BJ (cell line): Measurements from ENCODE around the gene AFF4. TPM values are rescaled to one million over a fixed set of nuclear protein-coding genes. Genes with fewer than 3 reads are reported as not detected.
"Not testable (repeated sequence)": the region's sequence is repeated elsewhere in the genome, so short reads cannot be mapped to it uniquely, and the experiment has no call there.

Experiments used
- CTCF ChIA-PET: fragments of 350-600 bp; formaldehyde crosslinking; extraction: SDS; loops from one replicate; lab custom pipeline; 2021; ENCODE audit warnings: antibody characterized with exemption, inconsistent platforms; lab: Yijun Ruan, JAX
- POLR2A ChIA-PET: fragments of 300-600 bp; sonication (Branson Sonifier 250); formaldehyde crosslinking; extraction: SDS; loops from one replicate; lab custom pipeline; 2021; ENCODE audit warnings: antibody characterized with exemption; lab: Charles Lee
- DNase-seq: peaks from one replicate; pipeline ENCODE4 v3.0.0-alpha.2; 2011; ENCODE audit warnings: low read depth
- H3K27me3 ChIP-seq: 2 replicates; pipeline ENCODE4 v1.6.0; 2011; ENCODE audit warnings: low read length; ENCODE audit not compliant: control insufficient read depth, insufficient read depth
- H3K36me3 ChIP-seq: 2 replicates; pipeline ENCODE4 v1.5.1; 2011; ENCODE audit warnings: low read length; ENCODE audit not compliant: control insufficient read depth, insufficient read depth
- H3K4me3 ChIP-seq: 2 replicates; pipeline ENCODE4 v1.5.1; 2011; ENCODE audit warnings: low read depth, mild to moderate bottlenecking, control low read depth, low read length
- CTCF ChIP-seq: IDR thresholded peaks from 2 replicates; pipeline ENCODE4 v1.5.1; 2011; ENCODE audit warnings: low read depth, mild to moderate bottlenecking, control low read depth, inconsistent platforms, low read length, moderate library complexity; ENCODE audit not compliant: insufficient read depth
- polyA plus RNA-seq: library from polyadenylated mRNA; depleted of rRNA; stranded (reverse); fragments of >200 nt; gene quantifications from 2 replicates; pipeline ENCODE4 v1.2.3, GENCODE V29; 2011

AFF4 gene
- polyA plus RNA-seq, 1 experiment, result 42.5 TPM

GRCh38 chr5:132979367-132979940 is 16.0 kb upstream of the AFF4 start:
- CTCF ChIA-PET, result no interaction called here
- TF ChIP-seq CTCF, result no peak
- Histone ChIP-seq H3K27me3 (no peaks in the 10 kb centered on the region), H3K36me3 (no peaks in the 10 kb centered on the region), H3K4me3 (no peak overlapping the region)
- POLR2A ChIA-PET, result no interaction called here
- DNase-seq, result no peak

- TF ChIP-seq CTCF, result no peak
- CTCF ChIA-PET, result no interaction called here
- Histone ChIP-seq H3K27me3 (no peaks in the 10 kb centered on the region), H3K36me3 (no peaks in the 10 kb centered on the region), H3K4me3 (no peak overlapping the region)
- POLR2A ChIA-PET, result no interaction called here
- DNase-seq, result no peak
Observed at GRCh38 chr5:132976852-132977251, 13.4 kb upstream of the AFF4 start.

DNA sequence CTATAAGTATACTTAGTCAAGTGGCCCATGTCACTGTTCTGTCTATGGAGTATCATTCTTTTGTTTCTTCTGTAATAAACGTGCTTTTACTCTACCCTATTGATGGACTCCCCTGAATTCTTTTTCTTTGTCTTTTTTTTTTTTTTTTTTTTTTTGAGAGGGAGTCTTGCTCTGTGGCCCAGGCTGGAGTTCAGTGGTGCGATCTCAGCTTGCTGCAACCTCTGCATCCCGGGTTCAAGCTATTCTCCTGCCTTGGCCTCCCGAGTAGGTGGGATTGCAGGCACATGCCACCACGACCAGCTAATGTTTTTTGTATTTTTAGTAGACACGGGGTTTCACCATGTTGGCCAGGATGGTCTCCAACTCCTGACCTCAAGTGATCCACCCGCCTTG is 9.0 kb upstream of the AFF4 start:
- H3K36me3 ChIP-seq, H3K4me3 ChIP-seq, DNase-seq, POLR2A ChIA-PET, H3K27me3 ChIP-seq, CTCF ChIA-PET: not testable (repeated sequence)

GRCh38 chr5:132971483-132972435 is 8.3 kb upstream of the AFF4 start:
- Histone ChIP-seq H3K36me3 (no peaks in the 10 kb centered on the region), H3K4me3 (no peak overlapping the region), H3K27me3 (no peaks in the 10 kb centered on the region)
- TF ChIP-seq CTCF, result no peak
- ChIA-PET POLR2A (no interaction called here), CTCF (no interaction called here)
- DNase-seq, result no peak

DNA sequence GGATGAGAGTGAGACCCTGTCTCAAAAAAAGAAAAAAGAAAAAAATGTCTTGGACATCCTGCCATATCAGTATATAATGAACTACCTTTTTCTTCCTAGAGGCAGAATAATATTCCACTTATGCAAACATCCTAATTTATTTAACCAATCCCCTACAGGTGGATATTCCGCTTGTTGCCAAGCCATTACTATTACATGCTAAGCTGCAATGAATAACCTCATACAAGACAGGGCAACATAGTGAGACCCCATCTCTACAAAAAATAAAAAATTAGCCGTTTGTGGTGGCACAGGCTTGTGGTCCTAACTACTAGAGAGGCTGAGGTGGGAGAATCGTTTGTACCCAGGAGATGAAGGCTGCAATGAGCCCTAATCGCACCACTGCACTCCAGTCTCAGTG is 1.7 kb upstream of the AFF4 start:
- CTCF ChIA-PET, result interaction anchor here (0.6 kb wide), 1 partner anchor 657 kb away, joined by 4 read pairs; no protein-coding TSS in a partner anchor
- Histone ChIP-seq H3K27me3 (no peaks in the 10 kb centered on the region), H3K36me3 (no peaks in the 10 kb centered on the region), H3K4me3 (no peak overlapping the region)
- no peak for TF ChIP-seq CTCF
- DNase-seq, result no peak
- POLR2A ChIA-PET, result no interaction called here
